Liver (tissue), 9 donors: ENCODE measurements around the gene PGLYRP2. TPM values are rescaled to one million over a fixed set of nuclear protein-coding genes. Genes with fewer than 3 reads are reported as not detected.

Experiments used
- DNase-seq: peaks from one replicate; pipeline ENCODE4 v3.0.0-alpha.2; 2017; ENCODE audit warnings: low spot score
- H3K27ac ChIP-seq, 2 donors: one replicate each; pipeline ENCODE4 v1.7.0; 2013; ENCODE audit warnings: inconsistent platforms in 2 of 2, low read length in 2 of 2, control low read depth in 1 of 2, low read depth in 1 of 2, mild to moderate bottlenecking in 1 of 2
- H3K27me3 ChIP-seq, 4 donors: one replicate each; pipeline versions ENCODE4 v1.6.1 to v1.7.0; 2013; ENCODE audit warnings: low read length in 3 of 4, inconsistent platforms in 1 of 4, mild to moderate bottlenecking in 1 of 4, moderate library complexity in 1 of 4; ENCODE audit not compliant: control insufficient read depth in 4 of 4, insufficient read depth in 4 of 4
- H3K36me3 ChIP-seq, 4 donors: one replicate each; pipeline versions ENCODE4 v1.6.1 to v1.7.0; 2013; ENCODE audit warnings: low read length in 3 of 4, mild to moderate bottlenecking in 3 of 4, low read depth in 1 of 4, moderate library complexity in 1 of 4; ENCODE audit not compliant: control insufficient read depth in 4 of 4, insufficient read depth in 3 of 4
- H3K4me1 ChIP-seq, 4 donors: one replicate each; pipeline versions ENCODE4 v1.6.1 to v1.7.0; 2013; ENCODE audit warnings: low read length in 3 of 4, mild to moderate bottlenecking in 3 of 4, moderate library complexity in 1 of 4; ENCODE audit not compliant: control insufficient read depth in 4 of 4, insufficient read depth in 4 of 4
- H3K4me3 ChIP-seq, 3 donors: one replicate each; pipeline versions ENCODE4 v1.6.1 to v1.7.0; 2013; ENCODE audit warnings: low read length in 3 of 3, control low read depth in 1 of 3, low read depth in 1 of 3, mild to moderate bottlenecking in 1 of 3
- H3K9ac ChIP-seq, 2 donors: one replicate each; pipeline ENCODE4 v1.7.0; 2013; ENCODE audit warnings: low read length in 2 of 2, mild to moderate bottlenecking in 2 of 2, moderate library complexity in 2 of 2, control low read depth in 1 of 2, low read depth in 1 of 2
- H3K9me3 ChIP-seq, 4 donors: one replicate each; pipeline versions ENCODE4 v1.6.1 to v1.7.0; 2013; ENCODE audit warnings: low read length in 3 of 4; ENCODE audit not compliant: control insufficient read depth in 4 of 4
- CTCF ChIP-seq: fragments of 150-350 bp; IDR thresholded peaks from 2 replicates; pipeline ENCODE4 v1.5.1; 2017; ENCODE audit warnings: improper control_type of control experiment, low read depth, low read length; ENCODE audit not compliant: missing input control
- EGR1 ChIP-seq, 2 donors: IDR thresholded peaks; 2 replicates each; pipeline ENCODE4 v1.6.1; 2016 to 2018; ENCODE audit warnings: antibody characterized with exemption in 2 of 2, low read depth in 2 of 2
- FOXA1 ChIP-seq: IDR thresholded peaks from 2 replicates; pipeline ENCODE4 v1.6.1; 2016; ENCODE audit warnings: antibody characterized with exemption
- FOXA2 ChIP-seq: IDR thresholded peaks from 2 replicates; pipeline ENCODE4 v1.6.1; 2016; ENCODE audit warnings: antibody characterized with exemption
- GABPA ChIP-seq, 2 donors: IDR thresholded peaks in 1 of 2; conservative IDR thresholded peaks in 1 of 2; 2 replicates each; pipeline ENCODE4 v1.6.1; 2016; ENCODE audit warnings: antibody characterized with exemption in 2 of 2, mild to moderate bottlenecking in 1 of 2, moderate library complexity in 1 of 2
- HNF4A ChIP-seq, 2 donors: conservative IDR thresholded peaks; 2 replicates each; pipeline ENCODE4 v1.6.1; 2016; ENCODE audit warnings: antibody characterized with exemption in 2 of 2, mild to moderate bottlenecking in 2 of 2
- HNF4G ChIP-seq: IDR thresholded peaks from 2 replicates; pipeline ENCODE4 v1.6.1; 2016; ENCODE audit warnings: antibody characterized with exemption
- JUND ChIP-seq, 2 donors: IDR thresholded peaks; 2 replicates each; pipeline ENCODE4 v1.6.1; 2016; ENCODE audit warnings: antibody characterized with exemption in 2 of 2
- NR2F2 ChIP-seq: IDR thresholded peaks from 2 replicates; pipeline ENCODE4 v1.6.1; 2016; ENCODE audit warnings: antibody characterized with exemption
- RAD21 ChIP-seq, 2 donors: IDR thresholded peaks; 2 replicates each; pipeline ENCODE4 v1.6.1; 2016; ENCODE audit warnings: antibody characterized with exemption in 2 of 2, mild to moderate bottlenecking in 2 of 2
- REST ChIP-seq: IDR thresholded peaks from 2 replicates; pipeline ENCODE4 v1.6.1; 2016; ENCODE audit warnings: antibody characterized with exemption, mild to moderate bottlenecking
- RXRA ChIP-seq, 2 donors: IDR thresholded peaks; 2 replicates each; pipeline ENCODE4 v1.6.1; 2017 to 2018; ENCODE audit warnings: antibody characterized with exemption in 2 of 2, mild to moderate bottlenecking in 1 of 2
- SP1 ChIP-seq: IDR thresholded peaks from 2 replicates; pipeline ENCODE4 v1.6.1; 2018; ENCODE audit warnings: antibody characterized with exemption, mild to moderate bottlenecking
- TAF1 ChIP-seq: conservative IDR thresholded peaks from 2 replicates; pipeline ENCODE4 v1.6.1; 2016; ENCODE audit warnings: antibody characterized with exemption, mild to moderate bottlenecking
- YY1 ChIP-seq: IDR thresholded peaks from 2 replicates; pipeline ENCODE4 v1.6.1; 2016; ENCODE audit warnings: antibody characterized with exemption, mild to moderate bottlenecking
- WGBS: extraction: QIAGEN DNeasy Blood & Tissue Kit; methylation state at CpG from one replicate; pipeline ENCODE4 v1.1.7; 2013; 5-methylcytosine and 5-hydroxymethylcytosine counted together
- polyA plus RNA-seq, 2 donors: library from polyadenylated mRNA; stranded (reverse) in 1 of 2; unstranded in 1 of 2; fragments of 200-250 nt in 1 of 2; fragments of >200 nt in 1 of 2; fragmentation: Nextera tagmentation in 1 of 2; extraction: Ambion mirVana in 1 of 2; gene quantifications; one replicate each; pipeline versions ENCODE4 v1.2.1 to v1.2.3, GENCODE V29; 2013 to 2015
- total RNA-seq, 2 donors: library from RNA; depleted of rRNA; stranded (reverse); fragments of >200 nt; gene quantifications; one replicate each; pipeline ENCODE4 v1.2.3, GENCODE V29; 2014
- TF ChIP-seq, protein P1 (sequence below): IDR thresholded peaks from 2 replicates; pipeline ENCODE4 v1.6.1; 2016; ENCODE audit warnings: antibody characterized with exemption
- TF ChIP-seq, protein P2 (sequence below): IDR thresholded peaks from 2 replicates; pipeline ENCODE4 v1.6.1; 2016; ENCODE audit warnings: antibody characterized with exemption
- TF ChIP-seq, protein P3 (sequence below): IDR thresholded peaks from 2 replicates; pipeline ENCODE4 v1.6.1; 2016; ENCODE audit warnings: antibody characterized with exemption
- donor health status: healthy.
- donor health status: healthy.
- donor health status: healthy.
- donor health status: healthy.
- donor health status: healthy.

The PGLYRP2 gene, protein sequence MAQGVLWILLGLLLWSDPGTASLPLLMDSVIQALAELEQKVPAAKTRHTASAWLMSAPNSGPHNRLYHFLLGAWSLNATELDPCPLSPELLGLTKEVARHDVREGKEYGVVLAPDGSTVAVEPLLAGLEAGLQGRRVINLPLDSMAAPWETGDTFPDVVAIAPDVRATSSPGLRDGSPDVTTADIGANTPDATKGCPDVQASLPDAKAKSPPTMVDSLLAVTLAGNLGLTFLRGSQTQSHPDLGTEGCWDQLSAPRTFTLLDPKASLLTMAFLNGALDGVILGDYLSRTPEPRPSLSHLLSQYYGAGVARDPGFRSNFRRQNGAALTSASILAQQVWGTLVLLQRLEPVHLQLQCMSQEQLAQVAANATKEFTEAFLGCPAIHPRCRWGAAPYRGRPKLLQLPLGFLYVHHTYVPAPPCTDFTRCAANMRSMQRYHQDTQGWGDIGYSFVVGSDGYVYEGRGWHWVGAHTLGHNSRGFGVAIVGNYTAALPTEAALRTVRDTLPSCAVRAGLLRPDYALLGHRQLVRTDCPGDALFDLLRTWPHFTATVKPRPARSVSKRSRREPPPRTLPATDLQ
- 10 to 100 TPM in 1 of 2 donors, 1 to 10 TPM in 1; 9.9 to 68.5 TPM for total RNA-seq
- polyA plus RNA-seq: 100 to 1,000 TPM; 116 to 134 TPM

GRCh38 chr19:15479391-15480345 is at the start of gene PGLYRP2:
Gene PGLYRP2 (minus strand): TSS chr19:15479501. CDS start chr19:15479371, 130 bp downstream.
- peak; percentile 61 for DNase-seq
- peaks cover 4 to 50% (median 40%) of the 10 kb centered on the region in 4 donors for H3K4me1 ChIP-seq
- peak within 1 kb of the TSS; percentile 54 to 82 for H3K9ac ChIP-seq
- peak within 1 kb of the TSS; percentile 70 to 73 for H3K27ac ChIP-seq
- H3K27me3 ChIP-seq: no peaks in the 10 kb centered on the region
- H3K4me3 ChIP-seq: peak within 1 kb of the TSS; percentile 35 to 73 (median 39)
- H3K36me3 ChIP-seq: peaks cover 0 to 3% (median 0%) of the 10 kb centered on the region in 4 donors
- TF ChIP-seq, protein P1, sequence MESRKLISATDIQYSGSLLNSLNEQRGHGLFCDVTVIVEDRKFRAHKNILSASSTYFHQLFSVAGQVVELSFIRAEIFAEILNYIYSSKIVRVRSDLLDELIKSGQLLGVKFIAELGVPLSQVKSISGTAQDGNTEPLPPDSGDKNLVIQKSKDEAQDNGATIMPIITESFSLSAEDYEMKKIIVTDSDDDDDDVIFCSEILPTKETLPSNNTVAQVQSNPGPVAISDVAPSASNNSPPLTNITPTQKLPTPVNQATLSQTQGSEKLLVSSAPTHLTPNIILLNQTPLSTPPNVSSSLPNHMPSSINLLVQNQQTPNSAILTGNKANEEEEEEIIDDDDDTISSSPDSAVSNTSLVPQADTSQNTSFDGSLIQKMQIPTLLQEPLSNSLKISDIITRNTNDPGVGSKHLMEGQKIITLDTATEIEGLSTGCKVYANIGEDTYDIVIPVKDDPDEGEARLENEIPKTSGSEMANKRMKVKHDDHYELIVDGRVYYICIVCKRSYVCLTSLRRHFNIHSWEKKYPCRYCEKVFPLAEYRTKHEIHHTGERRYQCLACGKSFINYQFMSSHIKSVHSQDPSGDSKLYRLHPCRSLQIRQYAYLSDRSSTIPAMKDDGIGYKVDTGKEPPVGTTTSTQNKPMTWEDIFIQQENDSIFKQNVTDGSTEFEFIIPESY: peak; percentile 48
- peak; percentile 91 for TF ChIP-seq HNF4G
- TF ChIP-seq JUND (IDR thresholded peaks at IDR 0.05): peak; percentile 11 to 24
- peak; percentile 37 for TF ChIP-seq FOXA1
- peak; percentile 81 to 89 for TF ChIP-seq EGR1 (IDR thresholded peaks at IDR 0.05; ENCODE audit: low read depth in 2 of 2)
- peak; percentile 48 for TF ChIP-seq FOXA2
- peak; percentile 97 to 99 for TF ChIP-seq HNF4A (conservative IDR thresholded peaks at IDR 0.05)
- no peak for TF ChIP-seq GABPA (IDR thresholded peaks at IDR 0.05 in 1 of 2, conservative IDR thresholded peaks at IDR 0.05 in 1 of 2)
- TF ChIP-seq SP1: peak; percentile 81
- TF ChIP-seq, protein P2, sequence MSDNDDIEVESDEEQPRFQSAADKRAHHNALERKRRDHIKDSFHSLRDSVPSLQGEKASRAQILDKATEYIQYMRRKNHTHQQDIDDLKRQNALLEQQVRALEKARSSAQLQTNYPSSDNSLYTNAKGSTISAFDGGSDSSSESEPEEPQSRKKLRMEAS: peak; percentile 24
- TF ChIP-seq NR2F2: peak; percentile 68
- TF ChIP-seq REST: peak; percentile 56
- TF ChIP-seq, protein P3, sequence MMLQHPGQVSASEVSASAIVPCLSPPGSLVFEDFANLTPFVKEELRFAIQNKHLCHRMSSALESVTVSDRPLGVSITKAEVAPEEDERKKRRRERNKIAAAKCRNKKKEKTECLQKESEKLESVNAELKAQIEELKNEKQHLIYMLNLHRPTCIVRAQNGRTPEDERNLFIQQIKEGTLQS: peak; percentile 43
- TF ChIP-seq RAD21 (IDR thresholded peaks at IDR 0.05): peak; percentile 89 to 90
- peak; percentile 89 to 90 for TF ChIP-seq RXRA (IDR thresholded peaks at IDR 0.05)
- TF ChIP-seq YY1: peak; percentile 35
- peak; percentile 54 for TF ChIP-seq CTCF
- peak; percentile 71 for TF ChIP-seq TAF1
- 23% methylated on average over 16 of the region's 16 CpGs for WGBS
- H3K9me3 ChIP-seq: no peaks in the 10 kb centered on the region
